Left ventricle myocardium inferior (tissue), 1 donor: ENCODE measurements around the gene TCL1A. TPM values are rescaled to one million over a fixed set of nuclear protein-coding genes. Genes with fewer than 3 reads are reported as not detected.

Experiments
- DNase-seq: peaks from one replicate; pipeline ENCODE4 v3.0.0-alpha.2; 2020
- H3K27ac ChIP-seq: fragments of 200-600 bp; replicated peaks from 2 replicates; pipeline ENCODE4 v1.8.0; 2021
- H3K27me3 ChIP-seq: fragments of 200-600 bp; 2 replicates; pipeline ENCODE4 v1.8.0; 2021; ENCODE audit warnings: low read depth
- H3K36me3 ChIP-seq: fragments of 200-600 bp; 2 replicates; pipeline ENCODE4 v1.8.0; 2021
- H3K4me1 ChIP-seq: fragments of 200-600 bp; 2 replicates; pipeline ENCODE4 v1.8.0; 2021
- H3K4me3 ChIP-seq: fragments of 200-600 bp; 2 replicates; pipeline ENCODE4 v1.8.0; 2021; ENCODE audit warnings: mild to moderate bottlenecking, moderate library complexity
- H3K9me3 ChIP-seq: fragments of 200-600 bp; replicated peaks from 2 replicates; pipeline ENCODE4 v1.8.0; 2021
- intact Hi-C: fragments of 100-400 bp; cut with micrococcal nuclease; formaldehyde crosslinking; loops from one replicate; pipeline ENCODE4 v1.11.0; 2022
- total RNA-seq: library from RNA; stranded (reverse); fragmentation: NEBNext Ultra II Directional; extraction: Animal tissue kit (Norgen Biotek cat#: 25700); gene quantifications from one replicate; pipeline ENCODE4 v1.2.1, GENCODE V29; 2021
- TF ChIP-seq, protein P1 (sequence below): fragments of 200-600 bp; IDR thresholded peaks from 2 replicates; pipeline ENCODE4 v1.8.0; 2021; ENCODE audit warnings: antibody characterized with exemption, mild to moderate bottlenecking, borderline replicate concordance
- donor health status: DM: no; HTN: yes; CAD: no; lungs with severe emphysema.

Gene TCL1A
- total RNA-seq, 1 donor from 2014 or later, result not detected

DNA sequence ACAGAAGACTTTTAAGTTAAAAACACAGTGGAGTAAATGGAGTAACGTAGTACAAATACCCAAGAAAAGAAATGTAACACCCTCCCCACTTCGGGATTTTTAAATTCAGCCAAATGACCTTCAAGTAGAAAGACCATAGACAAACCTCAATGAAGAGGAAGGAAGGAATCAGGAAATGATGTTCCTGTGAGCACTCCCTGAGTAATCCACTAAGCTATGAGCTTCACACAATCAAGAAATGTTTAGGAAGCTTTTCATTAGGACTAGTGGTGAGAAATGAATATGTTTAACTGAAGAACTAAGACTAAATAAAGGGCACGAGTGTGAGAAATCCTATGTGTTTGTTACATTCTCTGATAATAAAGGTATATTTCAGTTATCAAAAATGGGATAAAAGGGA is 10.1 kb downstream of the TCL1A start:
- no peak for DNase-seq
- no peaks in the 10 kb centered on the region for H3K36me3 ChIP-seq
- TF ChIP-seq, protein P1, sequence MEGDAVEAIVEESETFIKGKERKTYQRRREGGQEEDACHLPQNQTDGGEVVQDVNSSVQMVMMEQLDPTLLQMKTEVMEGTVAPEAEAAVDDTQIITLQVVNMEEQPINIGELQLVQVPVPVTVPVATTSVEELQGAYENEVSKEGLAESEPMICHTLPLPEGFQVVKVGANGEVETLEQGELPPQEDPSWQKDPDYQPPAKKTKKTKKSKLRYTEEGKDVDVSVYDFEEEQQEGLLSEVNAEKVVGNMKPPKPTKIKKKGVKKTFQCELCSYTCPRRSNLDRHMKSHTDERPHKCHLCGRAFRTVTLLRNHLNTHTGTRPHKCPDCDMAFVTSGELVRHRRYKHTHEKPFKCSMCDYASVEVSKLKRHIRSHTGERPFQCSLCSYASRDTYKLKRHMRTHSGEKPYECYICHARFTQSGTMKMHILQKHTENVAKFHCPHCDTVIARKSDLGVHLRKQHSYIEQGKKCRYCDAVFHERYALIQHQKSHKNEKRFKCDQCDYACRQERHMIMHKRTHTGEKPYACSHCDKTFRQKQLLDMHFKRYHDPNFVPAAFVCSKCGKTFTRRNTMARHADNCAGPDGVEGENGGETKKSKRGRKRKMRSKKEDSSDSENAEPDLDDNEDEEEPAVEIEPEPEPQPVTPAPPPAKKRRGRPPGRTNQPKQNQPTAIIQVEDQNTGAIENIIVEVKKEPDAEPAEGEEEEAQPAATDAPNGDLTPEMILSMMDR, result no peak
- no peaks in the 10 kb centered on the region for H3K4me1 ChIP-seq
- no peaks in the 10 kb centered on the region for H3K9me3 ChIP-seq
- H3K4me3 ChIP-seq, result no peak overlapping the region
- H3K27ac ChIP-seq, result no peak overlapping the region
- intact Hi-C loops, result no loop called here
- peaks cover 91% of the 10 kb centered on the region for H3K27me3 ChIP-seq

- H3K9me3 ChIP-seq, result no peaks in the 10 kb centered on the region
- H3K36me3 ChIP-seq, result no peaks in the 10 kb centered on the region
- TF ChIP-seq, protein P1, result no peak
- H3K4me3 ChIP-seq, result no peak overlapping the region
- no peaks in the 10 kb centered on the region for H3K4me1 ChIP-seq
- H3K27ac ChIP-seq, result no peak overlapping the region
- DNase-seq, result no peak
- peaks cover 90% of the 10 kb centered on the region for H3K27me3 ChIP-seq
- intact Hi-C loops, result no loop called here
Observed at GRCh38 chr14:95703341-95703740, 10.6 kb downstream of the TCL1A start.

DNA sequence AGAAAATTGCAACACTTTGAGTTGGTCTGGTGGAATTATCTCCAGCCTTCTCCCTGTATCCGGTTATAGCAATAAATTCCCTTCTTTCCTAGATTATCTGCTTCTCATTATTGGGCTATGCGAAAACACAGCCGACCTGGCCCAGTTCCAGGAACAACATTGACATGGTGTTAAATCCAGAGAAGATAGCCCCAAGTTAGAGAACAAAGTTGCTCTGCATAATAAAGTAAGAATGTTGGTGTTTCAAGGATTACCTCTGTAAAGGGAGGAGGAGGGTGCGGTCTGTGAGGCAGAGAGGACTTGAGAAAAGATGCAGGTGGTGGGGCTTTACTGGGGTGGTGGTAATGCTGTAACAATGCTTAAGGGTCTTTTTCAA is 12.1 kb downstream of the TCL1A start:
- no peak overlapping the region for H3K4me3 ChIP-seq
- TF ChIP-seq, protein P1, result no peak
- H3K9me3 ChIP-seq, result no peaks in the 10 kb centered on the region
- intact Hi-C loops, result no loop called here
- no peaks in the 10 kb centered on the region for H3K4me1 ChIP-seq
- DNase-seq, result no peak
- no peak overlapping the region for H3K27ac ChIP-seq
- H3K27me3 ChIP-seq, result peaks cover 92% of the 10 kb centered on the region
- H3K36me3 ChIP-seq, result no peaks in the 10 kb centered on the region

GRCh38 chr14:95700221-95700976 is 13.5 kb downstream of the TCL1A start:
- Histone ChIP-seq H3K27ac (no peak overlapping the region), H3K4me3 (no peak overlapping the region), H3K27me3 (peaks cover 93% of the 10 kb centered on the region), H3K9me3 (no peaks in the 10 kb centered on the region), H3K4me1 (no peaks in the 10 kb centered on the region), H3K36me3 (no peaks in the 10 kb centered on the region)
- TF ChIP-seq, protein P1, result no peak
- no peak for DNase-seq
- intact Hi-C loops, result no loop called here

DNA sequence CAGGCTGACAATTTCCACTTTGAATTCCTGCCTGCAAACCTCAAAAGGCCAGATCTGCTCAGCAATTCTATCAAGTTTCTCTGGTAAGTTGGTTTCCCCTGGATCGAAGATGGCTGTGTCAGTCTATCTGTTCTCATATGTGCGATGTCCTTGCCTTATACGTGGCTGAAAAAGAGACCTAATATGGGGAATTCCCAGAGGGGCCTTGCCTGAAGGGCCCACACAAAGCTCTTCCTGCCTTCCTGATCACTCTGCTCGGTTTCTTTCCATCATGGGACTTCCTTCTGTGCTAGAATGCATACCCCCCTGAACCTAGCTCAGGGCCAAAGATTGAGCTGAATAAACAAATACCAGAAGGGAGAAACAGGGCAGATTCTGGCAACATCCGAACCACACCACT is 14.5 kb downstream of the TCL1A start:
- Histone ChIP-seq H3K36me3 (no peaks in the 10 kb centered on the region), H3K4me1 (no peaks in the 10 kb centered on the region), H3K27me3 (peaks cover 93% of the 10 kb centered on the region), H3K27ac (no peak overlapping the region), H3K4me3 (no peak overlapping the region), H3K9me3 (no peaks in the 10 kb centered on the region)
- no peak for DNase-seq
- TF ChIP-seq, protein P1, result no peak
- intact Hi-C loops, result no loop called here
